Amniotic epithelial cell (primary cell): Measurements from ENCODE around the gene COMMD6.
"Not testable (repeated sequence)": the region's sequence is repeated elsewhere in the genome, so short reads cannot be mapped to it uniquely, and the experiment has no call there.

Experiments
- DNase-seq: peaks from one replicate; pipeline ENCODE4 v3.0.0-alpha.2; 2010; ENCODE audit warnings: low read depth

COMMD6 gene

GRCh38 chr13:75537401-75538365 lies at the start of gene COMMD6:
Gene COMMD6, minus strand, starts transcription at chr13:75537841. Its CDS starts 36 bp downstream, at chr13:75537805.
- DNase-seq, result peak; percentile 79

- DNase-seq, result no peak
These were observed 47.5 kb upstream of the COMMD6 start for GRCh38 chr13:75585153-75585552.

GRCh38 chr13:75583091-75583490 lies 45.5 kb upstream of the COMMD6 start:
- no peak for DNase-seq

GRCh38 chr13:75581874-75582640 lies 44.4 kb upstream of the COMMD6 start:
- no peak for DNase-seq

GRCh38 chr13:75579529-75579928 lies 41.9 kb upstream of the COMMD6 start:
- no peak for DNase-seq

GRCh38 chr13:75569576-75569975 lies 31.9 kb upstream of the COMMD6 start:
- DNase-seq, result no peak

GRCh38 chr13:75566658-75567057 lies 29.0 kb upstream of the COMMD6 start:
- peak; percentile 47 for DNase-seq

GRCh38 chr13:75558145-75558840 lies 20.7 kb upstream of the COMMD6 start:
- DNase-seq, result no peak

GRCh38 chr13:75556961-75557360 lies 19.3 kb upstream of the COMMD6 start:
- no peak for DNase-seq

GRCh38 chr13:75555836-75556235 lies 18.2 kb upstream of the COMMD6 start:
- no peak for DNase-seq

- no peak for DNase-seq
These were observed 17.3 kb upstream of the COMMD6 start for GRCh38 chr13:75554981-75555380.

GRCh38 chr13:75554464-75554863 lies 16.8 kb upstream of the COMMD6 start:
- DNase-seq, result no peak

- peak; percentile 81 for DNase-seq
These were observed 12.5 kb upstream of the COMMD6 start for GRCh38 chr13:75550159-75550567.

GRCh38 chr13:75549262-75550158 lies 11.9 kb upstream of the COMMD6 start, which contains the start of gene UCHL3:
Gene UCHL3, plus strand, starts transcription at chr13:75549791. Its CDS starts 30 bp downstream, at chr13:75549821.
- DNase-seq, result peak; percentile 91

- peak; percentile 82 for DNase-seq
These were observed 10.3 kb upstream of the COMMD6 start for GRCh38 chr13:75547917-75548316.

- not testable (repeated sequence) for DNase-seq
These were observed 7.7 kb upstream of the COMMD6 start for GRCh38 chr13:75545386-75545785.

- DNase-seq, result peak; percentile 97
These were observed 7.2 kb upstream of the COMMD6 start for GRCh38 chr13:75544681-75545330.

- DNase-seq, result peak; percentile 23
These were observed 4.3 kb upstream of the COMMD6 start for GRCh38 chr13:75541961-75542360.

- no peak for DNase-seq
These were observed 3.6 kb upstream of the COMMD6 start for GRCh38 chr13:75541287-75541686.

- DNase-seq, result no peak
These were observed 3.8 kb downstream of the COMMD6 start for GRCh38 chr13:75533861-75534260.

GRCh38 chr13:75530549-75530961 lies 7.1 kb downstream of the COMMD6 start:
- no peak for DNase-seq
